DMS153 treated with DMSO at 0.1 percent for 48 hours (cell line): ENCODE measurements around the gene PDE4A.
"Not testable (repeated sequence)": the region's sequence is repeated elsewhere in the genome, so short reads cannot be mapped to it uniquely, and the experiment has no call there.

Experiments used
- DNase-seq: peaks from one replicate; lab custom pipeline; 2025; ENCODE audit not compliant: unreplicated experiment; lab: John Stamatoyannopoulos, UW

Gene PDE4A

GRCh38 chr19:10420444-10421239 lies at the start of gene PDE4A:
Gene PDE4A (plus strand): TSS chr19:10420538. CDS start chr19:10420765, 227 bp downstream.
- DNase-seq = no peak

- DNase-seq = no peak
These were observed 47.6 kb upstream of the PDE4A start for GRCh38 chr19:10372690-10373089.

- no peak for DNase-seq
These were observed 45.4 kb upstream of the PDE4A start for GRCh38 chr19:10374931-10375330.

GRCh38 chr19:10377140-10377640 lies 43.1 kb upstream of the PDE4A start:
- not testable (repeated sequence) for DNase-seq

GRCh38 chr19:10378124-10378523 lies 42.2 kb upstream of the PDE4A start:
- no peak for DNase-seq

- no peak for DNase-seq
These were observed 40.4 kb upstream of the PDE4A start for GRCh38 chr19:10379880-10380312.

GRCh38 chr19:10380313-10381102 lies 39.8 kb upstream of the PDE4A start, which contains the start of gene TYK2:
Gene TYK2 (minus strand): TSS chr19:10380572. CDS start chr19:10378406, 2,166 bp downstream.
- peak; percentile 89 for DNase-seq

GRCh38 chr19:10383223-10383499 lies 37.2 kb upstream of the PDE4A start:
- not testable (repeated sequence) for DNase-seq

- no peak for DNase-seq
These were observed 35.8 kb upstream of the PDE4A start for GRCh38 chr19:10384580-10384979.

GRCh38 chr19:10388957-10389356 lies 31.4 kb upstream of the PDE4A start:
- peak; percentile 77 for DNase-seq

GRCh38 chr19:10389863-10390262 lies 30.5 kb upstream of the PDE4A start:
- DNase-seq = no peak

GRCh38 chr19:10390652-10391286 lies 29.6 kb upstream of the PDE4A start:
- DNase-seq = peak; percentile 35

- no peak for DNase-seq
These were observed 28.2 kb upstream of the PDE4A start for GRCh38 chr19:10392120-10392519.

- DNase-seq = no peak
These were observed 27.2 kb upstream of the PDE4A start for GRCh38 chr19:10393137-10393536.

GRCh38 chr19:10395003-10395402 lies 25.3 kb upstream of the PDE4A start:
- DNase-seq = no peak

GRCh38 chr19:10395436-10395835 lies 24.9 kb upstream of the PDE4A start:
- DNase-seq = no peak

- no peak for DNase-seq
These were observed 24.4 kb upstream of the PDE4A start for GRCh38 chr19:10395917-10396316.

- no peak for DNase-seq
These were observed 21.5 kb upstream of the PDE4A start for GRCh38 chr19:10398819-10399218.

GRCh38 chr19:10399340-10399739 lies 21.0 kb upstream of the PDE4A start:
- DNase-seq = not testable (repeated sequence)

GRCh38 chr19:10399878-10400277 lies 20.5 kb upstream of the PDE4A start:
- DNase-seq = no peak

GRCh38 chr19:10402441-10403038 lies 17.8 kb upstream of the PDE4A start:
- DNase-seq = no peak
